Activated naive CD4-positive, alpha-beta T cell treated with anti-CD3 and anti-CD28 coated beads, Interleukin-2, amount 10 ng/mL, durations not matched to agents 7 days and 5 days (primary cell): ENCODE results near the gene RAD23A.

Experiments used
- CTCF ChIA-PET: fragments of 350-600 bp; sonication (Branson Sonifier 250); formaldehyde crosslinking; loops from one replicate; lab custom pipeline; 2021; ENCODE audit warnings: antibody characterized with exemption; lab: Charles Lee
- DNase-seq: peaks from one replicate; pipeline ENCODE4 v3.0.0-alpha.2; 2020
- H3K27ac Mint-ChIP-seq: one replicate; pipeline ENCODE4 v1.8.0; 2021; ENCODE audit warnings: mild to moderate bottlenecking, moderate library complexity, mixed read lengths
- H3K27me3 Mint-ChIP-seq: one replicate; pipeline ENCODE4 v1.8.0; 2021; ENCODE audit warnings: mild to moderate bottlenecking, mixed read lengths
- H3K36me3 Mint-ChIP-seq: one replicate; pipeline ENCODE4 v1.8.0; 2021; ENCODE audit warnings: mixed read lengths
- H3K4me1 Mint-ChIP-seq: one replicate; pipeline ENCODE4 v1.8.0; 2021; ENCODE audit warnings: mixed read lengths
- H3K4me3 Mint-ChIP-seq: one replicate; pipeline ENCODE4 v1.8.0; 2021; ENCODE audit warnings: mild to moderate bottlenecking, moderate library complexity, mixed read lengths
- H3K9me3 Mint-ChIP-seq: one replicate; pipeline ENCODE4 v1.8.0; 2021; ENCODE audit warnings: mixed read lengths

RAD23A gene

GRCh38 chr19:12932392-12933286 lies 13.0 kb upstream of the RAD23A start:
- peaks cover 35% of the 10 kb centered on the region for H3K36me3 Mint-ChIP-seq

GRCh38 chr19:12933287-12934072 lies 12.2 kb upstream of the RAD23A start, which contains the start of gene FARSA:
FARSA (minus strand) TSS chr19:12933711; CDS start chr19:12933696, 15 bp downstream.
- H3K4me3 Mint-ChIP-seq = peak within 1 kb of the TSS; percentile 93
- H3K9me3 Mint-ChIP-seq = no peaks in the 10 kb centered on the region
- peak; percentile 95 for DNase-seq
- no peaks in the 10 kb centered on the region for H3K27me3 Mint-ChIP-seq
- peaks cover 31% of the 10 kb centered on the region for H3K36me3 Mint-ChIP-seq
- H3K27ac Mint-ChIP-seq = peak within 1 kb of the TSS; percentile 89
- H3K4me1 Mint-ChIP-seq = peaks cover 52% of the 10 kb centered on the region
- CTCF ChIA-PET = interaction anchor here (1.7 to 1.8 kb wide), 2 partner anchors 19 to 32 kb away, joined by 3 to 7 read pairs; no protein-coding TSS in a partner anchor

More at GRCh38 chr19:12932392-12933286, 13.0 kb upstream of the RAD23A start:
- peak; percentile 41 for DNase-seq
- CTCF ChIA-PET = interaction anchor here (0.7 to 1.8 kb wide), 4 partner anchors 19 to 47 kb away, joined by 3 to 7 read pairs (median 4); partner anchors contain the start of gene GADD45GIP1
- H3K4me3 Mint-ChIP-seq = peak overlapping the region; percentile 93
- H3K4me1 Mint-ChIP-seq = peaks cover 46% of the 10 kb centered on the region
- peak overlapping the region; percentile 89 for H3K27ac Mint-ChIP-seq
- H3K9me3 Mint-ChIP-seq = no peaks in the 10 kb centered on the region
- H3K27me3 Mint-ChIP-seq = no peaks in the 10 kb centered on the region

GRCh38 chr19:12935071-12935470 lies 10.6 kb upstream of the RAD23A start:
- no peak overlapping the region for H3K27ac Mint-ChIP-seq
- no peak overlapping the region for H3K4me3 Mint-ChIP-seq
- CTCF ChIA-PET = interaction anchor here (0.9 kb wide), 1 partner anchor 170 kb away, joined by 3 read pairs; no protein-coding TSS in a partner anchor
- DNase-seq = no peak
- no peaks in the 10 kb centered on the region for H3K27me3 Mint-ChIP-seq
- peaks cover 59% of the 10 kb centered on the region for H3K4me1 Mint-ChIP-seq
- no peaks in the 10 kb centered on the region for H3K9me3 Mint-ChIP-seq
- H3K36me3 Mint-ChIP-seq = peaks cover 36% of the 10 kb centered on the region

DNA sequence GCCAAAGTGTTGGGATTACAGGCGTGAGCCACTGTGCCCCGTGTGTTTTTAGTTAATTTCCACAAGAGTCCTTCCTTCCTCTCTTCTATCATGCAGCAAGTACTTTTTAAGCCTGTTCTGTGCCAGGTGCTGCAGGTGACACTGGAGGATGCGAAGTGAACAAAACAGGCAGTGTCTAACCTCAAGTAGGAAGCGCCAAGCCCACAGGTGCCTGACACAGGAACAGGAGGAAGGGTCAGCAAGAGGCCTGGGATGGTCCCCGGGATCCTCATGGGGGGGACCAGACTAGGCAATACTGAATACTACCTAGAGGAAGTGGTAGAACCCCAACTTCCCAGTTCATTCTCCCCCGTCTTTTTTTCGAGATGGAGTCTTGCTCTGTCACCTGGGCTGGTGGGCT lies 9.1 kb upstream of the RAD23A start:
- Mint-ChIP-seq H3K4me1 (peaks cover 72% of the 10 kb centered on the region), H3K27ac (peak overlapping the region; percentile 96), H3K4me3 (peak overlapping the region; percentile 6), H3K9me3 (no peaks in the 10 kb centered on the region), H3K36me3 (peaks cover 45% of the 10 kb centered on the region), H3K27me3 (no peaks in the 10 kb centered on the region)
- DNase-seq = peak; percentile 41
- CTCF ChIA-PET = no interaction called here

GRCh38 chr19:12937093-12937926 lies 8.4 kb upstream of the RAD23A start:
- CTCF ChIA-PET = interaction anchor here (0.8 to 1.5 kb wide), 3 partner anchors 28 to 52 kb away, joined by 3 to 6 read pairs (median 3); partner anchors contain the start of gene GCDH
- no peaks in the 10 kb centered on the region for H3K9me3 Mint-ChIP-seq
- H3K4me1 Mint-ChIP-seq = peaks cover 73% of the 10 kb centered on the region
- H3K27ac Mint-ChIP-seq = peak overlapping the region; percentile 96
- peak overlapping the region; percentile 99 for H3K4me3 Mint-ChIP-seq
- H3K36me3 Mint-ChIP-seq = peaks cover 48% of the 10 kb centered on the region
- peak; percentile 52 for DNase-seq
- no peaks in the 10 kb centered on the region for H3K27me3 Mint-ChIP-seq

GRCh38 chr19:12937927-12938778 lies 7.5 kb upstream of the RAD23A start, which contains the start of gene CALR:
CALR (plus strand) TSS chr19:12938609; CDS start chr19:12938680, 71 bp downstream.
- Mint-ChIP-seq H3K4me1 (peaks cover 71% of the 10 kb centered on the region), H3K36me3 (peaks cover 46% of the 10 kb centered on the region), H3K27me3 (no peaks in the 10 kb centered on the region), H3K4me3 (peak within 1 kb of the TSS; percentile 99), H3K27ac (peak within 1 kb of the TSS; percentile 96), H3K9me3 (no peaks in the 10 kb centered on the region)
- CTCF ChIA-PET = interaction anchor here (0.8 to 1.5 kb wide), 3 partner anchors 27 to 53 kb away, joined by 3 to 6 read pairs (median 3); partner anchors contain the start of gene GCDH
- peak; percentile 100 for DNase-seq

DNA sequence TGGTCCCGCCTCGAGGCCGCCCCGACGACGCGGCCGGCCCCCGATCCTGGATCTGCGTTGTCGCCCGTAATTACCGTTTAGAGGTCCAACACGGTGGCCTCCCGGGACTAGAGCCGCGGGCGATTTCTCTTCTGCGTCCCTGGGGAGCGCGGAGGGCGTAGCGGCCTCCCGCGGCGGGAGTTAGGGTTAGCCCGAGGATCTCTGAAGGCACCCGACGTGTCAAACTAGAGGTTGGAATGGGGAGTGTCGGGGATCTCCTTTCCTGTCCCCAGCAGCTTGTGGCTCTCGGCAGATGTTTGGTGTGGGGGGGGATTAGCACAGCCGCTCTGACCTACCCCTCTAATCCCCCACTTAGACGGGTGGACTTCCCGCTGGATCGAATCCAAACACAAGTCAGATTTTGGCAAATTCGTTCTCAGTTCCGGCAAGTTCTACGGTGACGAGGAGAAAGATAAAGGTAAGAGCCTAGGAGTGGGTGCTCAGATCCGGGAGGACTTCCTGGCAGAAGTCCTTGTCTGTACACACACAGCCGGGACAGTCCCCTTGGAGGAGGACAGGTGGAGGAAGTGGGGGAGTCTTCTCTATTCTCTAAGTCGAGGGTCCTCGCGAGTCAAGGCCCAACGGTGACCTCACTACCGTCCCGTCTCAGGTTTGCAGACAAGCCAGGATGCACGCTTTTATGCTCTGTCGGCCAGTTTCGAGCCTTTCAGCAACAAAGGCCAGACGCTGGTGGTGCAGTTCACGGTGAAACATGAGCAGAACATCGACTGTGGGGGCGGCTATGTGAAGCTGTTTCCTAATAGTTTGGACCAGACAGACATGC lies 6.7 kb upstream of the RAD23A start:
- no peaks in the 10 kb centered on the region for H3K27me3 Mint-ChIP-seq
- CTCF ChIA-PET = no interaction called here
- H3K4me3 Mint-ChIP-seq = peak overlapping the region; percentile 99
- H3K9me3 Mint-ChIP-seq = no peaks in the 10 kb centered on the region
- peak overlapping the region; percentile 96 for H3K27ac Mint-ChIP-seq
- peaks cover 51% of the 10 kb centered on the region for H3K36me3 Mint-ChIP-seq
- H3K4me1 Mint-ChIP-seq = peaks cover 73% of the 10 kb centered on the region
- peak; percentile 55 for DNase-seq

DNA sequence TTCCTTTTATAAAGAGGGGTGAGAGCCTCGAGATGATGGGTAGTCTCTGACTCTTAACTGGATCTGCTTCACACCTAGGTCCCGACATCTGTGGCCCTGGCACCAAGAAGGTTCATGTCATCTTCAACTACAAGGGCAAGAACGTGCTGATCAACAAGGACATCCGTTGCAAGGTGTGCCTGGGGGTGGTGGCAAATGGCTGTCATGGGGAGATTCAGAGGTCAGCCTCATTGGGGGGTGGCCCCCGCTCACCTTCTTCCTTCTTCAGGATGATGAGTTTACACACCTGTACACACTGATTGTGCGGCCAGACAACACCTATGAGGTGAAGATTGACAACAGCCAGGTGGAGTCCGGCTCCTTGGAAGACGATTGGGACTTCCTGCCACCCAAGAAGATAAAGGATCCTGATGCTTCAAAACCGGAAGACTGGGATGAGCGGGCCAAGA lies 5.7 kb upstream of the RAD23A start:
- CTCF ChIA-PET = no interaction called here

DNA sequence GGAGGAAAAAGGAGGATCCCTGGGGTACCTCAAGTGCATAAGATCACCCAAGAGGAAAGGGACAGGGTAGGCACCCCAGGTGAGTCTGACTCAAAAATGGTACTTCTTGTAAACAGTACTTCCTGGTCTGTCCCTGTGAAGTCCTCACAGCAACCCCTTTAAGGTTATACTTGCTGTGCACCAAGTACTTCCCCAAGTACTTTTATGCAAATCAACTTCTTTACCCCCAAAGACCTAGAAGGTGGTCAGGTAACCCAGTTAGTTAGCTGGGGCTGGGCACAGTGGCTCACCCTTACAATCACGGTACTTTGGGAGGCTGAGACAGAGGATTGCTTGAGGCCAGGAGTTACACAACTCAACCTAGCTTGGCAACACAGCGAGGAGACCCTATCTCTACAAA lies 4.8 kb upstream of the RAD23A start:
- no peak for DNase-seq
- Mint-ChIP-seq H3K4me1 (peaks cover 84% of the 10 kb centered on the region), H3K4me3 (peak overlapping the region; percentile 99), H3K36me3 (peaks cover 69% of the 10 kb centered on the region), H3K9me3 (no peaks in the 10 kb centered on the region), H3K27ac (peak overlapping the region; percentile 96), H3K27me3 (peaks cover 5% of the 10 kb centered on the region)
- CTCF ChIA-PET = no interaction called here

More for the DNA sequence above, 5.7 kb upstream of the RAD23A start:
- H3K4me1 Mint-ChIP-seq = peaks cover 80% of the 10 kb centered on the region
- no peaks in the 10 kb centered on the region for H3K9me3 Mint-ChIP-seq
- peak overlapping the region; percentile 99 for H3K4me3 Mint-ChIP-seq
- H3K36me3 Mint-ChIP-seq = peaks cover 61% of the 10 kb centered on the region
- no peak for DNase-seq
- peak overlapping the region; percentile 96 for H3K27ac Mint-ChIP-seq
- H3K27me3 Mint-ChIP-seq = no peaks in the 10 kb centered on the region

- peak overlapping the region; percentile 38 for H3K4me3 Mint-ChIP-seq
- peak overlapping the region; percentile 76 for H3K27ac Mint-ChIP-seq
- H3K9me3 Mint-ChIP-seq = no peaks in the 10 kb centered on the region
- no peak for DNase-seq
- peaks cover 5% of the 10 kb centered on the region for H3K27me3 Mint-ChIP-seq
- H3K36me3 Mint-ChIP-seq = peaks cover 83% of the 10 kb centered on the region
- H3K4me1 Mint-ChIP-seq = peaks cover 77% of the 10 kb centered on the region
- CTCF ChIA-PET = interaction anchor here (0.6 kb wide), 1 partner anchor 22 kb away, joined by 3 read pairs; no protein-coding TSS in a partner anchor
Measured at GRCh38 chr19:12943437-12944044, 2.1 kb upstream of the RAD23A start.

GRCh38 chr19:12944104-12944674 lies 1.5 kb upstream of the RAD23A start:
- CTCF ChIA-PET = interaction anchor here (0.6 kb wide), 2 partner anchors 21 kb away, joined by 3 read pairs; no protein-coding TSS in a partner anchor
- Mint-ChIP-seq H3K4me1 (peaks cover 76% of the 10 kb centered on the region), H3K9me3 (no peaks in the 10 kb centered on the region), H3K27me3 (peaks cover 5% of the 10 kb centered on the region), H3K4me3 (no peak overlapping the region), H3K27ac (peak overlapping the region; percentile 76), H3K36me3 (peaks cover 78% of the 10 kb centered on the region)
- no peak for DNase-seq
